AG04449 (cell line): ENCODE measurements around the gene AQP12B.

Experiments used
- CTCF ChIA-PET: fragments of 350-600 bp; formaldehyde crosslinking; extraction: SDS; loops from one replicate; lab custom pipeline; 2021; ENCODE audit warnings: antibody characterized with exemption; lab: Yijun Ruan, JAX
- POLR2A ChIA-PET: fragments of 400-600, 350-600 bp; formaldehyde crosslinking; extraction: SDS; loops from one replicate; lab custom pipeline; 2020; ENCODE audit warnings: antibody characterized with exemption, inconsistent platforms; lab: Yijun Ruan, JAX
- DNase-seq: peaks from one replicate; pipeline ENCODE4 v3.0.0-alpha.2; 2010; ENCODE audit warnings: low read depth, low spot score
- H3K4me3 ChIP-seq: 2 replicates; pipeline ENCODE4 v1.5.1; 2011; ENCODE audit warnings: low read depth, mild to moderate bottlenecking, control low read depth, low read length
- TF ChIP-seq, protein P1 (sequence below): IDR thresholded peaks from one replicate; pipeline ENCODE4 v1.5.1; 2011; ENCODE audit warnings: mild to moderate bottlenecking, moderate library complexity, low read length, control low read depth, inconsistent platforms; ENCODE audit not compliant: insufficient read depth; ENCODE audit errors: missing control alignments

AQP12B gene

GRCh38 chr2:240649331-240649730, 33.4 kb downstream of the AQP12B start:
- TF ChIP-seq, protein P1, sequence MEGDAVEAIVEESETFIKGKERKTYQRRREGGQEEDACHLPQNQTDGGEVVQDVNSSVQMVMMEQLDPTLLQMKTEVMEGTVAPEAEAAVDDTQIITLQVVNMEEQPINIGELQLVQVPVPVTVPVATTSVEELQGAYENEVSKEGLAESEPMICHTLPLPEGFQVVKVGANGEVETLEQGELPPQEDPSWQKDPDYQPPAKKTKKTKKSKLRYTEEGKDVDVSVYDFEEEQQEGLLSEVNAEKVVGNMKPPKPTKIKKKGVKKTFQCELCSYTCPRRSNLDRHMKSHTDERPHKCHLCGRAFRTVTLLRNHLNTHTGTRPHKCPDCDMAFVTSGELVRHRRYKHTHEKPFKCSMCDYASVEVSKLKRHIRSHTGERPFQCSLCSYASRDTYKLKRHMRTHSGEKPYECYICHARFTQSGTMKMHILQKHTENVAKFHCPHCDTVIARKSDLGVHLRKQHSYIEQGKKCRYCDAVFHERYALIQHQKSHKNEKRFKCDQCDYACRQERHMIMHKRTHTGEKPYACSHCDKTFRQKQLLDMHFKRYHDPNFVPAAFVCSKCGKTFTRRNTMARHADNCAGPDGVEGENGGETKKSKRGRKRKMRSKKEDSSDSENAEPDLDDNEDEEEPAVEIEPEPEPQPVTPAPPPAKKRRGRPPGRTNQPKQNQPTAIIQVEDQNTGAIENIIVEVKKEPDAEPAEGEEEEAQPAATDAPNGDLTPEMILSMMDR: no peak
- no peak for DNase-seq
- ChIA-PET CTCF (no interaction called here), POLR2A (no interaction called here)
- no peak overlapping the region for H3K4me3 ChIP-seq

GRCh38 chr2:240648650-240649275, 33.9 kb downstream of the AQP12B start:
- ChIA-PET POLR2A (no interaction called here), CTCF (no interaction called here)
- no peak overlapping the region for H3K4me3 ChIP-seq
- TF ChIP-seq, protein P1: no peak
- no peak for DNase-seq

GRCh38 chr2:240648155-240648649, 34.5 kb downstream of the AQP12B start:
- no peak overlapping the region for H3K4me3 ChIP-seq
- ChIA-PET POLR2A (no interaction called here), CTCF (no interaction called here)
- TF ChIP-seq, protein P1: no peak
- no peak for DNase-seq

GRCh38 chr2:240647503-240648154, 35.1 kb downstream of the AQP12B start:
- DNase-seq: no peak
- no peak overlapping the region for H3K4me3 ChIP-seq

GRCh38 chr2:240646900-240647502, 35.7 kb downstream of the AQP12B start:
- DNase-seq: no peak
- ChIA-PET POLR2A (no interaction called here), CTCF (no interaction called here)
- H3K4me3 ChIP-seq: no peak overlapping the region
- TF ChIP-seq, protein P1: no peak

More at GRCh38 chr2:240647503-240648154, 35.1 kb downstream of the AQP12B start:
- ChIA-PET CTCF (no interaction called here), POLR2A (no interaction called here)
- TF ChIP-seq, protein P1: no peak

GRCh38 chr2:240646176-240646899, 36.3 kb downstream of the AQP12B start:
- TF ChIP-seq, protein P1: no peak
- CTCF ChIA-PET: no interaction called here
- POLR2A ChIA-PET: no interaction called here
- no peak overlapping the region for H3K4me3 ChIP-seq
- DNase-seq: no peak
